Parathyroid adenoma (tissue), 2 donors: ENCODE measurements around the gene FAM120AOS.

ENCODE experiments used
- H2AFZ ChIP-seq: fragments of 300-600 bp; sonication (generic); one replicate; pipeline ENCODE4 v1.7.0; 2017; ENCODE audit warnings: antibody characterized with exemption, mild to moderate bottlenecking
- H3K27ac ChIP-seq: fragments of 300-600 bp; sonication (generic); one replicate; pipeline ENCODE4 v1.7.0; 2017
- H3K27me3 ChIP-seq: fragments of 300-600 bp; sonication (generic); one replicate; pipeline ENCODE4 v1.7.0; 2017; ENCODE audit warnings: low read length; ENCODE audit not compliant: control insufficient read depth, insufficient read depth
- H3K36me3 ChIP-seq: fragments of 300-600 bp; sonication (generic); one replicate; pipeline ENCODE4 v1.7.0; 2017; ENCODE audit warnings: low read length; ENCODE audit not compliant: control insufficient read depth, insufficient read depth
- H3K4me1 ChIP-seq: fragments of 300-600 bp; sonication (generic); one replicate; pipeline ENCODE4 v1.7.0; 2017; ENCODE audit warnings: control low read depth
- H3K4me2 ChIP-seq: fragments of 300-600 bp; sonication (generic); one replicate; pipeline ENCODE4 v1.7.0; 2017; ENCODE audit warnings: low read length
- H3K4me3 ChIP-seq: fragments of 300-600 bp; sonication (generic); one replicate; pipeline ENCODE4 v1.7.0; 2017; ENCODE audit warnings: low read depth, low read length
- H3K79me2 ChIP-seq: fragments of 300-600 bp; sonication (generic); one replicate; pipeline ENCODE4 v1.7.0; 2017; ENCODE audit warnings: control low read depth
- H3K9ac ChIP-seq: fragments of 300-600 bp; sonication (generic); one replicate; pipeline ENCODE4 v1.7.0; 2017; ENCODE audit warnings: mild to moderate bottlenecking
- H3K9me3 ChIP-seq: fragments of 300-600 bp; sonication (generic); one replicate; pipeline ENCODE4 v1.7.0; 2017; ENCODE audit warnings: low read length; ENCODE audit not compliant: control insufficient read depth
- CTCF ChIP-seq: fragments of 300-600 bp; sonication (generic); IDR thresholded peaks from one replicate; pipeline ENCODE4 v1.7.0; 2017; ENCODE audit warnings: antibody characterized with exemption, mild to moderate bottlenecking
- donor health status: primary hyperparathyroidism.

The FAM120AOS gene

GRCh38 chr9:93437996-93438395, 15.4 kb downstream of the FAM120AOS start:
- no peak overlapping the region for H3K4me3 ChIP-seq
- H3K9ac ChIP-seq, result no peak overlapping the region
- H3K27ac ChIP-seq, result no peak overlapping the region
- no peaks in the 10 kb centered on the region for H3K4me1 ChIP-seq
- H2AFZ ChIP-seq, result no peak overlapping the region
- no peak for TF ChIP-seq CTCF
- no peaks in the 10 kb centered on the region for H3K79me2 ChIP-seq
- H3K27me3 ChIP-seq, result no peaks in the 10 kb centered on the region
- no peaks in the 10 kb centered on the region for H3K36me3 ChIP-seq
- H3K9me3 ChIP-seq, result no peaks in the 10 kb centered on the region
- H3K4me2 ChIP-seq, result no peak overlapping the region

- Histone ChIP-seq H3K4me1 (no peaks in the 10 kb centered on the region), H2AFZ (no peak overlapping the region)
Observed at GRCh38 chr9:93436655-93437407, 16.6 kb downstream of the FAM120AOS start.

GRCh38 chr9:93436218-93436617, 17.2 kb downstream of the FAM120AOS start:
- no peak overlapping the region for H2AFZ ChIP-seq
- H3K79me2 ChIP-seq, result no peaks in the 10 kb centered on the region
- H3K27me3 ChIP-seq, result no peaks in the 10 kb centered on the region
- H3K27ac ChIP-seq, result no peak overlapping the region
- H3K4me1 ChIP-seq, result no peaks in the 10 kb centered on the region
- no peak overlapping the region for H3K4me3 ChIP-seq
- H3K4me2 ChIP-seq, result no peak overlapping the region
- H3K9ac ChIP-seq, result no peak overlapping the region
- no peaks in the 10 kb centered on the region for H3K36me3 ChIP-seq
- no peak for TF ChIP-seq CTCF
- no peaks in the 10 kb centered on the region for H3K9me3 ChIP-seq

More at GRCh38 chr9:93436655-93437407, 16.6 kb downstream of the FAM120AOS start:
- Histone ChIP-seq H3K9ac (no peak overlapping the region), H3K36me3 (no peaks in the 10 kb centered on the region), H3K27me3 (no peaks in the 10 kb centered on the region), H3K4me3 (no peak overlapping the region), H3K79me2 (no peaks in the 10 kb centered on the region), H3K9me3 (no peaks in the 10 kb centered on the region), H3K27ac (no peak overlapping the region), H3K4me2 (no peak overlapping the region)
- TF ChIP-seq CTCF, result no peak

GRCh38 chr9:93435386-93435785, 18.0 kb downstream of the FAM120AOS start:
- no peaks in the 10 kb centered on the region for H3K79me2 ChIP-seq
- no peak overlapping the region for H3K27ac ChIP-seq
- no peak for TF ChIP-seq CTCF
- no peaks in the 10 kb centered on the region for H3K27me3 ChIP-seq
- H3K9me3 ChIP-seq, result no peaks in the 10 kb centered on the region
- no peaks in the 10 kb centered on the region for H3K4me1 ChIP-seq
- H3K9ac ChIP-seq, result no peak overlapping the region
- no peaks in the 10 kb centered on the region for H3K36me3 ChIP-seq
- no peak overlapping the region for H3K4me3 ChIP-seq
- H2AFZ ChIP-seq, result no peak overlapping the region
- no peak overlapping the region for H3K4me2 ChIP-seq

GRCh38 chr9:93434056-93434455, 19.3 kb downstream of the FAM120AOS start:
- no peak for TF ChIP-seq CTCF

More at GRCh38 chr9:93434056-93434455, 19.3 kb downstream of the FAM120AOS start:
- H2AFZ ChIP-seq, result no peak overlapping the region
- H3K9ac ChIP-seq, result no peak overlapping the region
- H3K27me3 ChIP-seq, result no peaks in the 10 kb centered on the region
- no peaks in the 10 kb centered on the region for H3K36me3 ChIP-seq
- no peak overlapping the region for H3K4me2 ChIP-seq
- H3K4me1 ChIP-seq, result no peaks in the 10 kb centered on the region
- no peaks in the 10 kb centered on the region for H3K9me3 ChIP-seq
- no peak overlapping the region for H3K4me3 ChIP-seq
- H3K79me2 ChIP-seq, result no peaks in the 10 kb centered on the region
- no peak overlapping the region for H3K27ac ChIP-seq
